Right renal cortex interstitium (tissue), 3 donors: Measurements from ENCODE around the gene SMC1A. TPM values are rescaled to one million over a fixed set of nuclear protein-coding genes. Genes with fewer than 3 reads are reported as not detected.
"Not testable (repeated sequence)": the region's sequence is repeated elsewhere in the genome, so short reads cannot be mapped to it uniquely, and the experiment has no call there.

ENCODE experiments used
- DNase-seq, 3 donors: peaks; one replicate each; pipeline ENCODE4 v3.0.0-alpha.2; 2013; ENCODE audit warnings: low read depth in 3 of 3, low spot score in 2 of 3
- polyA plus RNA-seq, 3 donors: library from polyadenylated mRNA; unstranded; fragments of 120-200 nt; gene quantifications; one replicate each; pipeline ENCODE4 v1.2.1, GENCODE V29; 2013; ENCODE audit not compliant: insufficient read length in 3 of 3

SMC1A gene
- polyA plus RNA-seq, 3 donors = 110 to 122 (median 120) TPM

GRCh38 chrX:53429755-53430154 lies 7.3 kb upstream of the SMC1A start:
- no peak for DNase-seq

DNA sequence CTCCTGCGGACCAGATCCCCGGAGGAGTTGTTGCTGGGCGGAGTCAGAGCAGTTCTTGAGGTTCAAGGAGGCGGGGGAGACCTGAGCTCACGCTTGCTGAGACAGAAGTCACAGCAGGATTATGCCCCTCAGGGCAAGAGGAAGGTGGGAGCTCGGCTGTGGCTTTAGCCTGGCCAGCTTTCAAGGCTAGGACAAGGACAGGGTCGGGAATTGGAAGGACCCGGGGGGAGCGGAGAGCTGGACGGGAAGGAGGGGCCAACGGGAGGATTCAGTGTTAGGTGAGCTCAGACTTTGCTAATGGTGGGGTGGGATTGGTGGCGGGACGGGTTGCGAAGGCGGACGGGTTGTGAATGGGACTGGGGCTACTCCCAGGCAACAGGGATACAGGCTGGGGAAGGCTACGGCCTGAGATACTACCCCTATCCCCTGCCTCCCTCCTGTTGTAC lies 430 bp upstream of the SMC1A start, which contains the start of gene RIBC1:
Gene RIBC1, plus strand, starts transcription at position 13 of the 446 bp plus-strand sequence. CDS start 3,404 bp downstream, outside the sequence.
- no peak for DNase-seq

GRCh38 chrX:53421772-53422085 lies 725 bp downstream of the SMC1A start:
- no peak for DNase-seq

DNA sequence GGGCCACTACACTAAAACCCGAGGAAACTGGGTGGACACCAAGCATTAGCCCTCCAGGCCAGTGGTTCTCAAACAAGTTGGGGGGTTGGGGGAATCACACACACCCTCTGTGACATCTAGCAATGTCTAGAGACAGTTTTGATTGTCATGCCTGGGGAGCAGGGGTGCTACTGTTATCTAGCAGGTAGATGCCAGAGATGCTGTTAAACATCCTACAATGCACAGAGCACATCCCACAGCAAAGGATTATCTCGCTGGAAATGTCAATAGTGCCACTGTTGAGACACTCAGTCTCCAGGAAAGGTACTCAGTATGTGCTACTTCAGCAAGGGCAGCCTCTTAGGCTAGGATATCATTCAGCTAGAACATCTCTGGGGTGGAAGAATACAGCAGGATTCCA lies 1.3 kb downstream of the SMC1A start:
- DNase-seq = no peak

GRCh38 chrX:53420351-53420750 lies 2.1 kb downstream of the SMC1A start:
- not testable (repeated sequence) for DNase-seq

DNA sequence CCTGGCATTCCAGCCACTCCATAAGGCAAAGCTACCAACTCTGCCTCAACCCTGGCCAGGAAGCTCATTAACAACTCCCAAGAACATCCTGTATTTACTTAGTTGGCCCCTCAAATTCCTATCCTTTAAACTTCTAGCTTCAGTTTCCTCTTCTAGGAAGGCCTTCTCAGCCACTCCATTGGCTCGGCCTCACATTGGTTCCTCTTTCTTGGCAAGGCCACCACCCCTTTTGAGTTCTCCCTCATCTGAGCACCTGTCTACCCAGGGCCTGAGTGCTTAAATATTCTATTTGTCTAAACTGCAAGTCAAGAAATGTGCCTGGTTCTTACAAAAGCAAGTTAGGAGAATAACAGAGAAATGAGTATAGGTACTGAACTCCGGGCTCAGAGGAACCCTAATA lies 10.0 kb downstream of the SMC1A start:
- no peak for DNase-seq

DNA sequence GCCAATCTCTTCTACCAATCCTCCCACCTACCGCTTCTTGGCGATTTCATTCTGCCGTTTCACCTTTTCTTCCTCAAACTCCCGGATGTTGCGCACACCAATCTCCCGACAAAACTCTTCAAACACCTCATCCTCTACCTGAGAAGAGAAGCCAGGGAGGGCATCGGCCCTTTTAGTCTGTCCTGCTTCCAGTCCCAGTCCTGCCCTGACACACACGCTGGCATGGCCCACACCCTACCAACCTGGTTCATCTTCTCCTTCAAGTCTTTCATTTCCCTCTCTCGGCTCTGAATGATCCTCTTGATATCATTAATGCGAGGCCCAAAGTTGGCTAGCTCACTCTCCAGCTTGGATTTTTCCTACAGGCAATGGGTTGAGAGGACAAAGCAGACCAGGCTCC lies 18.9 kb downstream of the SMC1A start:
- DNase-seq = no peak

GRCh38 chrX:53398216-53398615 lies 24.2 kb downstream of the SMC1A start:
- no peak for DNase-seq

GRCh38 chrX:53395605-53396298 lies 26.7 kb downstream of the SMC1A start:
- no peak for DNase-seq

- DNase-seq = no peak
These were observed 38.9 kb downstream of the SMC1A start for GRCh38 chrX:53383376-53384076.

GRCh38 chrX:53379747-53380146 lies 42.7 kb downstream of the SMC1A start:
- no peak for DNase-seq

DNA sequence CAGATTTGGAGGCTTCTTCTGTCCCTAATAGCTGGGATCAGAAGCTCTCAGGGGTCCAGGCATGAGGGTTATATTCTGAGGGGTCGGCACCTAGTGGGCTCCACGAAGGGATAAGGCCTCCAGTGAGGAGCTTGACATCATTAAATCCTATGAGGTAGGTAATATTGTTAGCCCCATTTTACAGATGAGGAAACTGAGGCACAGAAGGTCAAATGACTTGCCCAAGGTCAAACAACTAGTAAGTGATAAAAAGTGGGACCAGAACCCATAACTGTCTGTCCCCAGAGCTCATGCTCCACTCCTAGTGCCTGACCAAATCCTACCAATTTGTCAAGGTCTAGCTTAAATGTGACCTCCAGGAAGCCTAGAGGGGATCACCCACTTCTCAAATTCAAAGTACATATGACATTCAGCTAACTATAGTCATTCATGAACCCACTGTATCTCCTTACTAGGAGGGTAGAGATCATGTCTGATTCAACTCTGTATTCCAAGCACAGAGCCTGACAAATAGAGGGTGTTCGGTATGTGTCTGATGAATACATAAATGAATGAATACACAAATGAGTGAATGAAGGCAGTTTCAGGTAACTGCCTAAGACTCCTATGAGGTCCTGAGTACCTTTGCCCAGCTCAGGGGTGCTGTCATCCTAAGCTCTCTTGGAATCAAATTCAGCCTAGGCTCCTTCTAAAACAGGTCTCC lies 43.3 kb downstream of the SMC1A start:
- DNase-seq = no peak

DNA sequence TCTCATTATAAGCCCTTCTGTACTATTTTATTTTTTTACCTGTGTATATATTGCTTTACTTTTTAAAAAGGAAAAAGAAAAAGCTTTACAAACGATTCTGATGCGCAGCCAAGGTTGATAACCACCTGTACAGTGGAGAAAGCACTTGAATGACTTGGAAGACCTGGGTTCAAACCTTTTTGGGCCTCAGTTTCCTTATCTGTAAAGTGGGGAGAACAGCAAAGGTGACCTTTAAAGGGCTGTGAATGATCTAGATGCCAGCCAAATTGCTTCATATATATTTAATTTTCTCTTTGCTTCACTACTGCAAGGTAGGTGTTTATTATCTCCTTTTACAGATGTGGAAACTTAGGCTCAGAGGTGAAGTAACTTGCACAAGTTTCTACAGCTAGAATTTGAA lies 45.0 kb downstream of the SMC1A start:
- no peak for DNase-seq

- no peak for DNase-seq
These were observed 45.6 kb downstream of the SMC1A start for GRCh38 chrX:53376888-53377287.

- no peak for DNase-seq
These were observed 47.5 kb downstream of the SMC1A start for GRCh38 chrX:53374923-53375322.

DNA sequence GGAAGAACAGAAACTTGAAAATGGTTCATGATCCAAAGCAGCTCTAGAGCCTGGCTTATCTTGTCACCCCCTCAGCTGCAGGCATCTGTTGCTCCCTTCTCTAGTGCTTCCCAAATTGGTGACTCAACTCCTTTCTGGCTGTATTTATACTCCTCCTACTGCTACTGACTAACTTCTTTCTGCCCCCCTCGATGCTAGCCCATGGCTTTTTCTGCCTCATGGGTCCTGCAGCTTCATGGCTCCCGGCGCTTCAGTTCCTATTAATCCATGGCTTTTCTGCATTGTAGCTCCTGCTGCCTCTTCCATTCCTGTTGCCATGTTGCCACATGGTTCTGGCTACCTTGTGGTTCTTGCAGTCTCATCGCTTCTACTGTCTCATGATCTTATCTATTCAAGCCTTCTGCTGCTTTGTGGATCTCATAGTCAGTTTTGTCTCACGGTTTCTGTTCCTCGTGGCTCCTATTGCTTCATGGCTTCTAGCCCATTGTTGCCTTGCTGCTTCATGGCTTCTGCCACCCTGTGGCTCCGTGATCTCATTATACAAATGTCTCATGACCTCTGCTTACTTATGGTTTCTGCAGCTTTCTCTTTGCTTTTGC lies 48.1 kb downstream of the SMC1A start:
- no peak for DNase-seq

DNA sequence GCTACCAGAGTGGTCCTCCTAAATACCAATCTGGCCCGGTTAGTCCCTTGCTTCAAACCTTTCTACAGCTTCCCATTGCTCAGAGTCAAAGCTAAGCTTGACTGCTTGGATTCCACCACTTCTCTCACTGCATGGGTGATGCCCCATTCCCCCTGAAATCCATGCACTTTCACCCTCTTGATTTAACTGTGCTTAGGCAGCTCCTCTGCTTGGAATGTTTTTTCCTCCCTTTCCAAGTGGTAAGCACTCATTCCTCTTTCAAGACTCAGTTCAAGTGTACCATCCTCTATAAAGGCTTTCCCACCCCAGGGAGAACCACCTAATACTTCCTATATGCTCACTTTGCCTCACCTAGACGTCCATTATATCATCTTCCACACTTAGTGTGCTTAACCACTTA lies 49.1 kb downstream of the SMC1A start:
- DNase-seq = no peak

DNA sequence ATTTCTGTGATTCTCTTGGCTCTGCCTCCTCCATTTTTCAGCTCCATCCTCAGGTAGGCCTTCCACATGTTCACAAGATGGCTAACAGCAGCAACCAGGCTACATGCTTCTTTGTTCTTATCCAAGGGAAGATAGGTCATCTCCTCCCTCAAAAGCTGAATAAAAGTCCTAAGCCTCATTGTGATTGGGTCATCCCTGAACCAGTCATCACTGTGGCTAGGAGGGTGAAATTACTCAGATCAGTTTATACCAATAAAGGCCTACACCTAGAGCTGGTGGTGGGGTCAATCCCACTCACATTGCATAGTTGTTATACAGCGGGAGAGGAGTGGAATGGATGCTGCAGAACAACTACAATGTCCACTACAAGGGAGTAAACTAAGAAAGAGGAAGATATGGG lies 56.0 kb downstream of the SMC1A start:
- DNase-seq = not testable (repeated sequence)

GRCh38 chrX:53362449-53362848 lies 60.0 kb downstream of the SMC1A start:
- no peak for DNase-seq

DNA sequence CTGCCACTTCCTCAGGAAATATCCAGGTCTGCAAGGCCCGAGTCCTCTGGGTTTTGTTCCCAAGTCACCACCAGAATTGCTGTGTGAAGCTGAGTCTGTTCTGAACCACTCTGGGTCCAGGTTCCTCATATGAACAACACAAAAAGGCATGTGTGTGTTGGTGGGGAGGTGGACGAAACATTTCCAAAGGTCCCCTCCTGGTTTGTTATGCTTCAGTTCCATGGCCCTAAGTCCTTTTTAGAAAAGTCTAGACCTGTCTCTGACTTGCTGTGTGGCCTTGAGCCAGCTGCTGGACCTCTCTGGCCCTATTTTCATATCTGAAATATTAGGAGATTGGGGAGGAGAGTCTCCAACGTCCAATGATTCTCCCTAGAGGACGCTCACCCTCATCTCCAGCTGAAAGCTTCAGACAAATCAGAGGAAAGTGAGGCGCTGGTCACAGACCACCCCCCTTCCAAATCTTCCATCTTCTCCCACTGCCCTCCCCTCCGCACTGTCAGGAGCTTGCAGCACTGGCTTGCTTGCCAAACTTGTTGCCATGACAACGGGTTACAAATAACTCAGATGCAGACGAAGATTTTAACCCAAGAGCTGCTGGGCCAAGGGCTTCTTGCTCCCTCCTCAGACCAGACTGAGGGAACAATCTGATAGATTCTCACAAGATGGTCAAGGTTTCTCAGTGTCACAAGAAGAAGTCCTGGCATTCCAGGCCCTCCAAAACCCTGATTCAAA lies 64.5 kb downstream of the SMC1A start:
- peak in 1 of 3 donors; percentile 7 for DNase-seq

DNA sequence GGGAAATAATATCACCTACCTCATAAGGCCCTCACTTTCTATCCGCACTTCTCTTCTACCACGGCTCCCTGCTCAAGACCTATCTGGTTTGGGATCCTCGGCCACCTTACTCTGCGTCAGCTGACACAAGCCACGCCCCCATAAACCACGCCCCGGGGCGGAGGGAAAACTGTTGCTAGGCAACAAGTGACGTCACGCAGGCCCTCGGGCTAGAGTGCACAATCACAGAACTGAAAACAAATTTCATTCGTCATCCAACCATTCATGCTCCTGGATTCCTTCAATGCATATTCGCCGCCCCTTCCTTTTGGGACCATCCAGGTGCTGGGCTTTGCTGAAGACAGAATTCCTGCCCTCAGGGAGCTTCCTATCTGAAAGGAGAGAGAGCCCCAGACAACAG lies 66.3 kb downstream of the SMC1A start:
- no peak for DNase-seq
